HFF-Myc (cell line): ENCODE results near the gene PRDM16.

Source experiments
- DNase-seq: peaks from one replicate; pipeline ENCODE4 v3.0.0-alpha.2; 2011; ENCODE audit warnings: low read depth; ENCODE audit errors: extremely low read depth
- H3K4me3 ChIP-seq: replicated peaks from 2 replicates; pipeline ENCODE4 v1.5.1; 2011; ENCODE audit warnings: low read depth, mild to moderate bottlenecking, control low read depth, low read length
- CTCF ChIP-seq: IDR thresholded peaks from 2 replicates; pipeline ENCODE4 v1.5.1; 2012; ENCODE audit warnings: mild to moderate bottlenecking, low read depth, low read length, control low read depth; ENCODE audit errors: missing control alignments

Gene PRDM16

DNA sequence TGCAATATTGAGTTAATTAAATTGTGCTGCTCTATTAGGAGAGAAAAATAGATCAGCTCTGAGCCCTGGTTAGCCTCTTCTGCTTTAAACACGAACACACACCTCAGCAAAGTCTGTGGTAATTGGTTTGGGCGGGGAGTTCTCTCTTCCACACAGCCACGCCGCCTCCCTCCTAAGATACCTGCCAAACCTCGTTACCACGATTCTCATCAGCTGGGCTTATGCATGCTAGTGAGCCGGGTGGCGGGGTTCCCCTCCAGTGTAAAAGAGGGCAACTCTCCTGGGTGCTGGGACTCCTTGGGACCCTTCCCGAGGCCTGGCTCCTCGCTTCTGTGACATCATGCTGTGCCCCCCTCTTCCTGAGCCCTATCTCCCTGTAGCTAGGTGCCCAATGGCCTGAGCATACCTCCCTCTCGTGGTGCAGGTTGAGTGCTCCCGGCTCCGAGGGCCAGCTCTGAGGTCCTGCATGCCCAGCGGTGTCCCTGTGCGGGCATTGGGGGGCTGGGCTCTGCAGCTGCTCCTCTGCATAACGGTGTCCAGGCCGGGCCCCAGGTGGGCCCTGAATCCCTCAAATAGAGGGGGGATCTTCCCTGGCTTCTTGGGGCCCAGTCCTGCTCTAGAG lies 182.9 kb downstream of the PRDM16 start:
- no peak overlapping the region for H3K4me3 ChIP-seq
- TF ChIP-seq CTCF = no peak
- DNase-seq = no peak

DNA sequence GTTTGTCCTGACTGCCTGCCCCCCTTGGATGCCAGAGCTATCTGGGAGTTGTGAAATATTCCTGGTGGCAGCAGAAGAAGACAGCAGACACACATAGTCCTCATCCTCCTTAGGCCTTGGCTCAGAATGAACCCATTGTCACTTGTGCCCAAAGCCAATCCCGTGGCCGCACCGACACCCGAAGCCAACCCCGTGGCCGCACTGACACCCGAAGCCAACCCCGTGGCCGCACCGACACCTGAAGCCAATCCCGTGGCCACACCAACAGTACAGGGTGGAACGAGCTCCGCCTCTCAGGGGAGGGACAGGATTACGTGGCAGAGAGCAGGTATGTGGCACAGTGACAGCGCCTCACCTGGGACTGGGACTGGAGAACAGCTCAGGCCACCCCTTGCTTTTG lies 186.7 kb downstream of the PRDM16 start:
- TF ChIP-seq CTCF = no peak
- DNase-seq = no peak
- H3K4me3 ChIP-seq = no peak overlapping the region

GRCh38 chr1:3257788-3258187 lies 188.8 kb downstream of the PRDM16 start:
- no peak for TF ChIP-seq CTCF
- DNase-seq = no peak
- no peak overlapping the region for H3K4me3 ChIP-seq

- no peak overlapping the region for H3K4me3 ChIP-seq
- DNase-seq = no peak
- TF ChIP-seq CTCF = no peak
These were observed 189.5 kb downstream of the PRDM16 start for GRCh38 chr1:3258386-3259003.

DNA sequence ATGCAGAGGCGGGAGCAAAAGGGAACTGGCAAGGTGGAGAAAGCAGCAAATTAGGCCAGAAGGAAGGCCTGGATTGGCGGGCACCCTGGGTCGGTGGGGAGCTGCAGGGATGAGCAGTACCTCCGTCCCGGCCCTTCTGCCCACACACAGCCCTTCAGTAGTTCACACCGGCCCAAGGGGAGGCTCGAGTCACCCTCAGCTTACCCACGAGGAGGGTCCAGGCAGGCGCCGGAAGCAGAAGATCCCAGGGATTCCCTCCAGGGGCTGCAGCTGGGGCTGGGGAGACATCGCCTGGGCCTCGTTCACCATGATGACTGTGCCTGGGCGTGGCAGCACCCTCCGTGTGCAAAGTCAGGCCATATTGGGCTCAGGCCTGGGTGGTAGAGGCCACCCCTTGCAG lies 190.0 kb downstream of the PRDM16 start:
- TF ChIP-seq CTCF = no peak
- no peak for DNase-seq

GRCh38 chr1:3261007-3261968 lies 192.3 kb downstream of the PRDM16 start:
- H3K4me3 ChIP-seq = no peak overlapping the region
- DNase-seq = no peak
- TF ChIP-seq CTCF = no peak

More for the DNA sequence above, 190.0 kb downstream of the PRDM16 start:
- no peak overlapping the region for H3K4me3 ChIP-seq
